ENCODE results near the gene CST6.

GRCh38 chr11:66048547-66049323 lies 36.9 kb downstream of the CST6 start, which contains the start of gene GAL3ST3:
- TF ChIP-seq CTCF (IDR thresholded peaks at IDR 0.05) (no peak), EZH2 (IDR thresholded peaks at IDR 0.05) (no peak)

All from neural progenitor cell (in vitro differentiated cells).